DOHH2 (cell line): ENCODE measurements around the gene CCDC154.

Experiments
- CTCF ChIP-seq: fragments of 200-600 bp; sonication (generic); IDR thresholded peaks from one replicate; pipeline ENCODE4 v1.5.1; 2014; ENCODE audit warnings: antibody characterized with exemption, mild to moderate bottlenecking, low read depth, low read length; ENCODE audit not compliant: poor library complexity, severe bottlenecking
- EZH2phosphoT487 ChIP-seq: fragments of 200-600 bp; sonication (generic); IDR thresholded peaks from 2 replicates; pipeline ENCODE4 v1.6.1; 2017; ENCODE audit warnings: borderline replicate concordance, mild to moderate bottlenecking, antibody characterized with exemption, low read length, moderate library complexity, mixed read lengths

GRCh38 chr16:1443403-1443973 is 868 bp downstream of the CCDC154 start:
- no peak for TF ChIP-seq CTCF
- TF ChIP-seq EZH2phosphoT487: no peak
